ENCODE results near the gene UBA1.

DNA sequence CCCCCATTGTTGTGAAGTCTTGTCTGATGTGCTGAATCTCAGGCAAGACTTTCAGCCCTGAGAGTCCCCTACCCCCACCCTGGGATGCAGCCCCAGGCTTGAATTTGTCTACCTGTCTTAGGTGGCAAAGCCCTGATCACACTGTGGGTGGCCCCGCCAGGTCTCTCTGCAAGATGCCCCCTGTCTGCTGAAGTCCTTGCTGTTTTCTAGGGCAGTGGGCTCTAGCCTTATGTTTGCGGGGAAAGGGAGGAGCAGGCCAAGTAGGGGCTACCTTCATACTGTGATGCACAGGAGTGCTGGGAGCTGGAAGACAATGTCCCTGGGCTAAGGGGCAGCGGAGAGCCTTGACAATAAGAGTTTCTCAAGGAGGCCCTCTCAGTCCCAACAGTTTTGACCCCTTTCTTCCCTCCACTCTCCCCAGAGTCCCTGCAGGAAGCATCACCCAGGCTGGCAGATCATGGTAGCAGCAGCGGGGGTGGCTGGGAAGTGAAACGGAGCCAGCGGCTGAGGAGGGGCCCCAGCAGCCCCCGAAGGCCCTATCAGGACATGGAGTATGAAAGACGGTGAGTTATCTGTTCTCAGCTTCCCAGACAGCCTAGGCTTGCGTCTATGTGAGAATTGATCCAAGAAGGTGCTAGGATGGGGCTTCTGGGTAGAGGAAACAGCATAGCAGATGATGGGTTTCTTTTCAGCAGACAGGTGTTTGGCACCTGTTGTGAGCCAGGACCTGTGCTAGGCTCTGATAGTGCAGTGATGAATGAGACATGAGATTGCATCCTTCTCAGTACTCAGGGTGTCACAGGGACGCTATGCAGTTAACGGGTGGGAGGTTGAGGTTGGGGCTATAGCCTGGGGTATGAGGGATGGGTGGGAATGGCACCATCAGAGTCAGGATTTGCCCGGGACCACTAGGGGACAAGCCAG lies 46.4 kb upstream of the UBA1 start:
- TF ChIP-seq POLR2A (IDR thresholded peaks at IDR 0.05) = no peak
- TF ChIP-seq, protein P1, sequence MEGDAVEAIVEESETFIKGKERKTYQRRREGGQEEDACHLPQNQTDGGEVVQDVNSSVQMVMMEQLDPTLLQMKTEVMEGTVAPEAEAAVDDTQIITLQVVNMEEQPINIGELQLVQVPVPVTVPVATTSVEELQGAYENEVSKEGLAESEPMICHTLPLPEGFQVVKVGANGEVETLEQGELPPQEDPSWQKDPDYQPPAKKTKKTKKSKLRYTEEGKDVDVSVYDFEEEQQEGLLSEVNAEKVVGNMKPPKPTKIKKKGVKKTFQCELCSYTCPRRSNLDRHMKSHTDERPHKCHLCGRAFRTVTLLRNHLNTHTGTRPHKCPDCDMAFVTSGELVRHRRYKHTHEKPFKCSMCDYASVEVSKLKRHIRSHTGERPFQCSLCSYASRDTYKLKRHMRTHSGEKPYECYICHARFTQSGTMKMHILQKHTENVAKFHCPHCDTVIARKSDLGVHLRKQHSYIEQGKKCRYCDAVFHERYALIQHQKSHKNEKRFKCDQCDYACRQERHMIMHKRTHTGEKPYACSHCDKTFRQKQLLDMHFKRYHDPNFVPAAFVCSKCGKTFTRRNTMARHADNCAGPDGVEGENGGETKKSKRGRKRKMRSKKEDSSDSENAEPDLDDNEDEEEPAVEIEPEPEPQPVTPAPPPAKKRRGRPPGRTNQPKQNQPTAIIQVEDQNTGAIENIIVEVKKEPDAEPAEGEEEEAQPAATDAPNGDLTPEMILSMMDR (IDR thresholded peaks at IDR 0.05) = no peak

Measured in adrenal gland (tissue), 5 donors.